Endothelial cell of umbilical vein (primary cell): ENCODE measurements around the gene OPCML. TPM values are rescaled to one million over a fixed set of nuclear protein-coding genes. Genes with fewer than 3 reads are reported as not detected.

ENCODE experiments used
- BruUV-seq: library from RNA; stranded (reverse); fragments of 400-500 nt; replicated peaks from 2 replicates; lab custom pipeline; 2021; lab: Mats Ljungman, UMichigan
- CTCF ChIA-PET: fragments of 300-600, 350-600 bp; sonication (Branson Sonifier 250); formaldehyde crosslinking; loops from one replicate; lab custom pipeline; 2021; ENCODE audit warnings: antibody characterized with exemption, inconsistent platforms; lab: Charles Lee
- POLR2A ChIA-PET: fragments of 300-600, 350-600 bp; sonication (Branson Sonifier 250); formaldehyde crosslinking; loops from one replicate; lab custom pipeline; 2021; ENCODE audit warnings: antibody characterized with exemption, inconsistent platforms; lab: Charles Lee
- DNase-seq: peaks from one replicate; pipeline ENCODE4 v3.0.0-alpha.2; 2011; ENCODE audit warnings: low read depth, low spot score
- FAIRE-seq: peaks from 2 replicates; lab custom pipeline; 2011; peaks lifted over from hg19 to GRCh38; lab: Jason Lieb, UNC
- H2AFZ ChIP-seq: 2 replicates; pipeline ENCODE4 v1.6.0; 2012; ENCODE audit warnings: low read depth, low read length, control low read depth, inconsistent platforms
- H3K27ac ChIP-seq: 2 replicates; pipeline ENCODE4 v1.5.1; 2011; ENCODE audit warnings: low read depth, mild to moderate bottlenecking, control low read depth, low read length, moderate library complexity; ENCODE audit not compliant: insufficient read depth
- H3K27me3 ChIP-seq, 2 experiments: 2 replicates each; pipeline versions ENCODE4 v1.6.0 to v1.6.1; 2011; ENCODE audit warnings: low read length in 2 of 2, mixed read lengths in 1 of 2; ENCODE audit not compliant: control insufficient read depth in 2 of 2, insufficient read depth in 2 of 2
- H3K36me3 ChIP-seq, 2 experiments: 2 replicates in 1 of 2; 3 replicates in 1 of 2; pipeline ENCODE4 v1.5.1; 2011; ENCODE audit warnings: low read length in 2 of 2, mild to moderate bottlenecking in 1 of 2, moderate library complexity in 1 of 2; ENCODE audit not compliant: control insufficient read depth in 2 of 2, insufficient read depth in 2 of 2; ENCODE audit errors: extremely low read depth in 1 of 2
- H3K4me1 ChIP-seq: 3 replicates; pipeline ENCODE4 v1.5.1; 2011; ENCODE audit warnings: mild to moderate bottlenecking, low read length; ENCODE audit not compliant: control insufficient read depth, insufficient read depth; ENCODE audit errors: extremely low read depth
- H3K4me2 ChIP-seq: 2 replicates; pipeline ENCODE4 v1.6.1; 2011; ENCODE audit warnings: low read length, control low read depth, mixed read lengths; ENCODE audit not compliant: insufficient read depth
- H3K4me3 ChIP-seq, 3 experiments: fragments of 200-600 bp in 1 of 3; sonication (generic), shearing (Covaris generic) in 1 of 3; replicated peaks in 1 of 3; 2 replicates each; pipeline ENCODE4 v1.5.1; 2011 to 2016; ENCODE audit warnings: control low read depth in 3 of 3, low read length in 3 of 3, mild to moderate bottlenecking in 2 of 3, inconsistent platforms in 1 of 3, low read depth in 1 of 3, moderate library complexity in 1 of 3; ENCODE audit not compliant: insufficient read depth in 1 of 3
- H3K79me2 ChIP-seq: 2 replicates; pipeline ENCODE4 v1.6.0; 2012; ENCODE audit warnings: low read length, inconsistent platforms; ENCODE audit not compliant: control insufficient read depth, insufficient read depth
- H3K9ac ChIP-seq: replicated peaks from 2 replicates; pipeline ENCODE3; 2011; ENCODE audit warnings: low read length, control low read depth; ENCODE audit not compliant: insufficient read depth; ENCODE audit errors: extremely low read depth
- H3K9me1 ChIP-seq: replicated peaks from 3 replicates; pipeline ENCODE4 v1.6.0; 2011; ENCODE audit warnings: mild to moderate bottlenecking, low read length; ENCODE audit not compliant: control insufficient read depth, insufficient read depth; ENCODE audit errors: extremely low read depth
- H3K9me3 ChIP-seq: replicated peaks from 2 replicates; pipeline ENCODE4 v1.5.1; 2012; ENCODE audit warnings: low read length, inconsistent platforms; ENCODE audit not compliant: control insufficient read depth, insufficient read depth
- H4K20me1 ChIP-seq: replicated peaks from 2 replicates; pipeline ENCODE3; 2011; ENCODE audit warnings: mild to moderate bottlenecking, low read length; ENCODE audit not compliant: control insufficient read depth, insufficient read depth; ENCODE audit errors: extremely low read depth
- EZH2 ChIP-seq: IDR thresholded peaks from 2 replicates; pipeline ENCODE4 v1.6.1; 2012; ENCODE audit warnings: borderline replicate concordance, low read depth, mild to moderate bottlenecking, moderate library complexity, low read length, inconsistent platforms; ENCODE audit not compliant: severe bottlenecking
- FOS ChIP-seq: IDR thresholded peaks from 2 replicates; pipeline ENCODE4 v1.6.1; 2011; ENCODE audit warnings: mild to moderate bottlenecking, low read length, moderate library complexity, borderline replicate concordance; ENCODE audit not compliant: insufficient read depth
- GATA2 ChIP-seq: IDR thresholded peaks from 2 replicates; pipeline ENCODE4 v1.7.0; 2011; ENCODE audit warnings: low read depth, mild to moderate bottlenecking, moderate library complexity, mixed read lengths, low read length; ENCODE audit not compliant: insufficient read length, insufficient read depth
- JUN ChIP-seq: IDR thresholded peaks from 2 replicates; pipeline ENCODE4 v1.6.1; 2011; ENCODE audit warnings: borderline replicate concordance, low read depth; ENCODE audit not compliant: insufficient read length, insufficient read depth
- MYC ChIP-seq: IDR thresholded peaks from one replicate; pipeline ENCODE4 v1.6.1; 2011; ENCODE audit warnings: mild to moderate bottlenecking, low read depth, low read length
- POLR2A ChIP-seq: IDR thresholded peaks from 2 replicates; pipeline ENCODE4 v1.6.1; 2012; ENCODE audit warnings: low read depth, mild to moderate bottlenecking, control low read depth, low read length
- POLR2AphosphoS5 ChIP-seq: IDR thresholded peaks from 2 replicates; pipeline ENCODE4 v1.6.1; 2012; ENCODE audit warnings: low read depth, mild to moderate bottlenecking, control low read depth, low read length, moderate library complexity; ENCODE audit not compliant: insufficient read depth
- dilution Hi-C: fragments of 300-500 bp; cut with MboI; formaldehyde crosslinking; loops from one replicate; pipeline ENCODE4 v1.15.0; 2019; ENCODE audit warnings: low sequenced_read_pairs; ENCODE audit not compliant: extremely low pct_ligation_motif_present
- intact Hi-C: fragments of 100-400 bp; cut with micrococcal nuclease; formaldehyde crosslinking; loops from one replicate; pipeline ENCODE4 v1.10.0; 2022
- polyA plus RNA-seq, 4 experiments: library from polyadenylated mRNA; depleted of rRNA in 3 of 4; stranded (reverse) in 3 of 4; unstranded in 1 of 4; fragments of >200 nt; gene quantifications; 2 replicates each; pipeline versions ENCODE4 v1.2.1 to v1.2.3, GENCODE V29; 2011 to 2012; ENCODE audit warnings: missing spikeins in 1 of 4
- total RNA-seq: library from RNA; stranded (reverse); gene quantifications from 2 replicates; pipeline ENCODE4 v1.2.3, GENCODE V29; 2021
- TF ChIP-seq, protein P1 (sequence below): IDR thresholded peaks from 2 replicates; pipeline ENCODE4 v1.6.1; 2011; ENCODE audit not compliant: insufficient read depth, insufficient read length
- TF ChIP-seq, protein P2 (sequence below), 2 donors: IDR thresholded peaks; 1 replicate in 1 of 2; 2 replicates in 1 of 2; pipeline ENCODE4 v1.5.1; 2011; ENCODE audit warnings: low read length in 2 of 2, mild to moderate bottlenecking in 2 of 2, moderate library complexity in 2 of 2, control low read depth in 1 of 2, inconsistent platforms in 1 of 2, low read depth in 1 of 2; ENCODE audit not compliant: insufficient read depth in 1 of 2; ENCODE audit errors: extremely low read depth in 1 of 2

Gene OPCML
- total and polyA plus RNA-seq, 2 donors (not counting 3 experiments of a cell fraction or from before 2014, with no cell fraction given) = not detected

DNA sequence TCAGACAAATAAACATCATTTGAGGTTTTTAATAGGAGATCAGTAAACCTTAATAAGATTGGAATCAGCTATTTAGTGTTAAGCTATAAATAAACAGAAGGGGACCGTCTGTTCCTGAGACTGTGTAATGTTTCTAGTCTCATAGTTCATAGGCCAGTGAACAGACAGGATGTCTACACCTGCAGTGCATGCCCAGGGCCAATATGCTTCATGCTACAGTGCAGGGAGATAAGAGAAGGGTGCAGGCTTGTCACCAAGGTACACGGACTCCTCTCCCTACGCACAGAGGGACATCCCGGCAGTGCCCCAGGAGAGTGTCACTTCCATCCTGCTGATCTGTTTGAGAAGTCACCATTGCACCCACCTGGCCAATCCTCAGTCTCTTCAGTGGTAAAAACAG, 148.6 kb downstream of the OPCML start:
- no peak overlapping the region for H3K27ac ChIP-seq
- no peaks in the 10 kb centered on the region for H3K4me1 ChIP-seq
- ChIA-PET POLR2A (no interaction called here), CTCF (no interaction called here)
- H3K27me3 ChIP-seq = no peaks in the 10 kb centered on the region
- H3K4me2 ChIP-seq = no peak overlapping the region
- TF ChIP-seq POLR2A = no peak
- TF ChIP-seq GATA2 = no peak
- no peak for TF ChIP-seq JUN
- no peak for TF ChIP-seq MYC
- no peak for TF ChIP-seq EZH2
- TF ChIP-seq FOS = no peak
- no peak for TF ChIP-seq POLR2AphosphoS5
- TF ChIP-seq, protein P1, sequence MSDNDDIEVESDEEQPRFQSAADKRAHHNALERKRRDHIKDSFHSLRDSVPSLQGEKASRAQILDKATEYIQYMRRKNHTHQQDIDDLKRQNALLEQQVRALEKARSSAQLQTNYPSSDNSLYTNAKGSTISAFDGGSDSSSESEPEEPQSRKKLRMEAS = no peak
- TF ChIP-seq, protein P2, sequence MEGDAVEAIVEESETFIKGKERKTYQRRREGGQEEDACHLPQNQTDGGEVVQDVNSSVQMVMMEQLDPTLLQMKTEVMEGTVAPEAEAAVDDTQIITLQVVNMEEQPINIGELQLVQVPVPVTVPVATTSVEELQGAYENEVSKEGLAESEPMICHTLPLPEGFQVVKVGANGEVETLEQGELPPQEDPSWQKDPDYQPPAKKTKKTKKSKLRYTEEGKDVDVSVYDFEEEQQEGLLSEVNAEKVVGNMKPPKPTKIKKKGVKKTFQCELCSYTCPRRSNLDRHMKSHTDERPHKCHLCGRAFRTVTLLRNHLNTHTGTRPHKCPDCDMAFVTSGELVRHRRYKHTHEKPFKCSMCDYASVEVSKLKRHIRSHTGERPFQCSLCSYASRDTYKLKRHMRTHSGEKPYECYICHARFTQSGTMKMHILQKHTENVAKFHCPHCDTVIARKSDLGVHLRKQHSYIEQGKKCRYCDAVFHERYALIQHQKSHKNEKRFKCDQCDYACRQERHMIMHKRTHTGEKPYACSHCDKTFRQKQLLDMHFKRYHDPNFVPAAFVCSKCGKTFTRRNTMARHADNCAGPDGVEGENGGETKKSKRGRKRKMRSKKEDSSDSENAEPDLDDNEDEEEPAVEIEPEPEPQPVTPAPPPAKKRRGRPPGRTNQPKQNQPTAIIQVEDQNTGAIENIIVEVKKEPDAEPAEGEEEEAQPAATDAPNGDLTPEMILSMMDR (IDR thresholded peaks at IDR 0.05; ENCODE audit: extremely low read depth in 1 of 2, insufficient read depth in 1 of 2, low read depth in 1 of 2, low read length in 2 of 2) = no peak
- H4K20me1 ChIP-seq = no peaks in the 10 kb centered on the region
- peaks cover 4% of the 10 kb centered on the region for H3K9me3 ChIP-seq
- DNase-seq (no peak), FAIRE-seq (no peak)
- no peak overlapping the region for H2AFZ ChIP-seq
- no peaks in the 10 kb centered on the region for H3K36me3 ChIP-seq
- BruUV-seq = no TSS peak
- no peak overlapping the region for H3K9ac ChIP-seq
- dilution Hi-C loops = no loop called here
- intact Hi-C loops = no loop called here
- H3K4me3 ChIP-seq = no peak overlapping the region
- H3K79me2 ChIP-seq = no peaks in the 10 kb centered on the region
- H3K9me1 ChIP-seq = no peaks in the 10 kb centered on the region
